Dedifferentiated amniotic fluid mesenchymal stem cell (primary cell): ENCODE data around the gene DEXI.
"Not testable (repeated sequence)": the region's sequence is repeated elsewhere in the genome, so short reads cannot be mapped to it uniquely, and the experiment has no call there.

Experiments used
- DNase-seq: peaks from one replicate; pipeline ENCODE4 v3.0.0-alpha.2; 2016; ENCODE audit errors: extremely low spot score

The DEXI gene

DNA sequence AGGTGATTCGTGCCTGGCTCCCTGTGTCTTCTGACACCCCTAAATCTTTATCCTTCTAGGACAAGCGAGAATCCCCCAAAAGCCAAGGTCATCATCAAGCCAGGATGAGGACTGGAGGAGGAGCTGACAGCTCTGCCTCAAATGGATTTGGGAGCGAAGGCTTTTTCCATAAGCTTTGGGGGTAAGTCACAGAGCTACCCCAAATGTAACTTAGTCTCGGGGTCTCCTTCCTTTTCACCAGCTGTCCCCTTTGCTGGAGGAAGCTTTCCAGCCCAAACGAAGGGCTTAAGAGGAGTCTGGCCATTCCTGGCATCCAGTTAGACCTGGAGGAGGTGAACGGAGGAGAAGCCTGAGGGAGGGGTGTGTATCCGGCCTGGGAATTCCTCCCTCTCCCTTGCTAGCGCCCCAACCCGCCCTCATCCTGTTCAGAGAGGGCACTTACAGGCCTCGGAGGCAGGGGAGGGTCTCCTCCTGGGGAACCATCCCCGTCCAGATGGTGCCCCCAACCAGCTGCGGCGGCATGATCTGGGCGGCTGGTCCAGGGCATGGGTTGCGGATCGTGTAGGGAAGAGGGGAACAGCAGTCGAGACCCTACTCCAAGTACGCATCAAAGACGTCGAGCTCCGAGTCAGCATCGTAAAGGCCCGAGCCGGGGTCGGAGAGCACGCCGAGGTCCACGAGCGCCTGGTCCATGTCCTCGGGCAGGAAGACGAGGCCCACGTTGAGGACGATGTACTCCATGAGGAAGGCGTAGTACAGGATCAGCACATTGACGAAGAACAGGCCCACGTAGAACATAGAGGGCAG is 938 bp downstream of the DEXI start:
- no peak for DNase-seq

DNA sequence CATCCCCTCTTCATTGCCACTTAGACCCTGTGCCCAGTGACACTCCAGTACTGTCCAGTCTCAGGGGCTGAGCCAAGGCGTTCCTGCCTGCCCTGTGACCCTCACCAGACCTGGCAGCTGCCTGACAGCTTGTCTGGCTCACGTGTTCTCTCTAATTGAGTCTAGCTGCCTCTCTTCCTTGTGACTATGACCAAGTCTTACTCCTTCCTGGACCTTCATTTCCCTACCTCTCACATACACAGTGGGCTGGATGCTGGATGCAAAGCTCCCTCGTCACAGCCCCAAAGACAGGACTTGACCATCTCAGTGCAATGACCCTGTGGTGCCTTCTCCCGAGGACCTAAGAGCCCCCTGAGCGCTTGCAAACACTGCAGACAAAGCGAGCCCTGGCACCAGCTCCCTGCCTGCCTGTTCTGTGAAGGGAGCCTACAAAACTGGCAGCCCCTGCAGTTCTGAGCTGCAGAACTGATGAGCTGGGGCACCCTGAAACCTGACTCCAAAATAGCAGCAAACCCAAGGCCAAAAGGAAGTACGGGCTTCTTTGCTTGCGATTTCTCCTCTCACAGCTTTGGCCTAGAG is 1.7 kb downstream of the DEXI start:
- no peak for DNase-seq

DNA sequence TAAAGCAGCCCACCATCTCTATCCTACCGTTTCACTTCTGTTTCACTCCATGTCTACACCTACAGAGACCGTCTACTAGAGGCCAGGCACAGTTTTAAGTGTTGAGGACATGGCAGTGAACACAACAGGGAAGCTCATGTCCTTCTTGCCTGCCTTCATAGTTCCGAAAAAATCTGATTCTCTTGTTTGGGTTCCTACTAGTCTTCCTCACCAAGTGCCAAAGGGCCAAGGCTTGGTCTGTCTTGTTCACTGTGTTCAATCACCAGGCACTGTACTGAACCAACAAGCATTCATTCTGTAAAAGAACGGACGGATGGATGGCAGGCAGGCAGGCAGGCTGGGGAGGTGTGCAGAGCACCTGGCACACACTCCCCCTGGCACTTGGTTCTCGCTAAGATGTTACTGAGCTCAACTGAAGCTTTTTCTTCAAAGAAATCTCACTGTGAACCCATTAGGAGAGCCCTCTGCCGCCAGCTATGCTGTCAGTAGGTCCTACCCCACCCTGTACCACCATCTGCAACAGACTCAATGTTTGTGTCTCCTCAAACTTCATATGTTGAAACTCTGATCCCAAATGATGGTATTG is 2.5 kb downstream of the DEXI start:
- DNase-seq: no peak

DNA sequence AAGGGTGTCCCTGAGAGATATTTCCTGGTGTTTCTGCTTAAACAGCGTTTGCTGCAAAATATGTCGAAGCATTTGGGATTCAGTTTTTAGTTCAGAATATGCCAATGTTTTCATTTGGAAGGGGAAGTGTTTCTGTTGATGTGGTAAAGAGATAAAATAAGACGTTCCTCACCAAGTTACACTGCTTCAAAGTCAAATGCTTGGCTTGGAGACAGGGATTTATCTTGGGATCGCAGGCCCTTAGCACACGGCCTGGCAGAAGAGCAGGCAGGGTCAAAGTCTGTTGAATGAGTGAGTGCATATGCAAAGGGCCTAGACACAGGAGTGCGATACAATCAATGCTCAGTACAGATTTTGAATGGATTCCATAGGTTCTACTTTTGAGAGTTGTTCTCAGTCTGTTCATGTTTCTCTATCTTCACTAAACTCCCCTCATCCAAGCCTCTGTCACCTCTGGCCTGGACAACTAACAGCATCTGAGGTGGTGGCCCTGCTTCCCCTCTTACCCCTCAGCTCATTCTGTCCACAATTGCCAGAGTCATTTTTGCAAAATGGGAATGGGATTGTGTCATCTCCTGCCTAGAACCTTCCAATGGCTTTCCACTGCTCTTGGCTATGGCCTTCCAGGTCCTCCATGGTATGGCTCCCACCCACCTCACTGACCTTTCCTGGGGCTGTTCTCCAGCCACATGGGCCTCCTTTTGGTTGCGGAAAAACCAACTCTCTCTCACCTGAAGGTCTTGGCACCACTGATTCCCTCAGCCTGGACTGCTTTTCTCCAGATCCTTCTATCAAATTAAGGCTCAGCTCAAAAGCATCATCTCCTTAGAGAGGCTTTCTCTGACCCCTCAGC is 3.2 kb downstream of the DEXI start:
- DNase-seq: no peak

DNA sequence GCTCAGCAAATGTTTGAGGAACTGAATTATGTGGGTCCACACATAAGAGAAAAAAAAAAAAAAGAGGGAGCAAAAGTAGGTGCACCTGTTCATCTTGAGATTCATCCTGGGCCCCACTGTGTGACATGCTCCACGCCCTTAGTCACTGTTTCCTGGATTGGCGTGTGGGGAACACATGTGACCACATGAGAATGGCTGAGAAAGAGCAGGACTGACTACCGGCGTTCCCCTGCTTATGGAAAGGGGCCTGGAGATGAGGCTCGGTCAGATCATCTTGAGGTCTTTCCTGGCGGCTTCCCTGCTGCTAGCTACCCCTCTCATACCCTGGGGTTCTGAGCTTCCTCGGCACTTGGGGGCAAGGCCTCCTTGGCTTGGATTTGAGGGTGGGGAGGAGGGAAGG is 3.9 kb downstream of the DEXI start:
- DNase-seq: no peak

DNA sequence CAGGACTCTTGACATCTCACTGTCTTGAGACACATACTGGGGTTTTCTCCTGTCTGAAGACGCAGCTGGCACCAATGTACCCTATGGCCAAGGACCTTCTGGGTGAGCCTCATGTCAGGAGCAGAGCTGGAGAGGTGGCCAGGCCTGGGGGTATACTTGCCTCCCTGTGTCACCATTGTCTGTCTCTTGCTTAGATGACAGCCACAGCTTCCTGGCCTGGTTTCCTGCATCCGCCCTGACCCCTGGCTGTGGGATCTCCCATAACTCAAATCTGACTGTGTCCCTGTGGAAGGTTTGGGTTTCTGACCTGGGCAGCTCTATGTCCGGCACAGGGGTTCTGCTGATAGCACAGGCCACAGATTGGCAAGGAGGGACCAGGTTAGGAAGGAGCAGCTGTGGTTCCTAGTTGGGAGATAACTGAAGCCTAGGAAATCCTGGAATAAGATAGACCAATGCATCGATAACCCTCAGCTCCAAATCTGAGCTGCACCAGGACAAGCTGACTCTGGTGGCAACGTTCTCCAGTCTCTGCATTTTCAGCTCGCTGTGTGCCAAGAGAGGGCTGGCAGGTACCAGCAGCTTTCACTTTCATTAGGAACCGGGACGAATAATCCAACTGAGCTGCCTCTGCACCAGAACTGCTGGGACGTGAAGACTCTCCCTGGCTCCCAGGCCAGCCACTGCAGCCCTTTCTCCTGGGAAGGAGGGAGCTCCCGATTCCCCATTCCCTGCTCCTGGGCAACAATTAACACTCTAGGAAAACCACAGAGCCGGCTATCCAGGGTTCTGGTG is 5.0 kb downstream of the DEXI start:
- DNase-seq: no peak

DNA sequence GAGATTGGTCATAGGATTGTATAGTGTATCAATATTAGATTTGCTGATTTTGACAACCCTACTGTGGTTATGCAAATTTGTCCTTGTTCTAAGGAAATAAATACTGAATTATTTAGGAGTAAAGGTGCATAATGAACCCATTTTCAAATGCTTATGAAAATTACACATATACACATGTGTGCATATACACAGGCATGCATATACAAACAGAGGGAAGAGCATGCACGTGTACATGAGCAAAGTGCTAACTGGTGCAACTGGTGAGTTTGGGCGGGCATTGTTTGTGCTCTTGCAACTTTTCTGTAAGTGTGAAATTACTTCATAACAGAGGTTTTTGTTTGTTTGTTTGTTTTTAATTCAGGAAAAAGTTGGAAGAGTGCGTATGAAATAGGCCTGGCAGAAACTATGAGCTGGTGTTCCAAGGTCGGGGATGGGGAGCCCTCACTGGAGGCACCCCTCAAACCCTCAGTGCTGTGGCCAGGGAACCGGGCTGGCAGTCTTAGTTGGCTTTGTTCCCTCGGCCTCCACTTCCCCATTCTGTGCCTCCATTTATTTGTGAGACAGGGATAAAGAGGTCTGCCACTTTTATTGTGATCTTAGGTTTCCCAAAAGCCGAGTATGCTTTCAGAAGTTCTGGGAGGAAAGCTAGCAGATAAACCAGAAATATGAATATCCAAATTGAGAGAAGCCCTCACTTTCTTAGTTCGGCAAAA is 5.8 kb downstream of the DEXI start:
- DNase-seq: no peak

DNA sequence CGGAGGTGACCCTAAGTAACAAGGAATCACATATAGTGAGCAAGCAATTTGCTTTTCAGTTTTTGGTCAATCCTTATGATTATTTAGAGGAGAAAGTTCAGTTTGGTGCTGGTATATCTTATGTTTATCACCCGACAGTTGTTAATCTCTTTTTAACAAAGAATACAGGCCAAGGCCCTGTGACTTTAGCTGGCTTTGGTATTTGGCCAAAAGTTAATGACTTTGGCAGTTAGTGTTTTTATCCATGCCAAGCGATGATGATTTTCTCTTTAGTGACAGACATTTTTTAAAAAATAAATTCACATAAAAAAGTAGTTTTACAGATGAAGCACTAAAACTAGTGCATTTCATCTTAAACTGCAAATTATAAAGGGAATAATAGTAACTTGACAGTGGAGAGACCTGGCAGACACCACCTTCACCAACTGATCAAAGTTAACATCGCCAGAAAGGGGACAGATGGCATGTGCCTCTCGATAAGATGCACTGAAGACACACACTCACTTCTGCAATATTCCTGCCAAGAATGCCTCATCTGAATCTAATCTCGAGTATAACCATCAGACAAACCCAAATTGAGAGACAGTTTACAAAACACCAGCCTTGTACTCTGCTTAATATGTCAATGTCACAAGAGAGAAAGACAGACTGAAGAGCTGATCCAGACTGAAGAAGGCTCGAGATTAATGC is 6.9 kb downstream of the DEXI start:
- no peak for DNase-seq

DNA sequence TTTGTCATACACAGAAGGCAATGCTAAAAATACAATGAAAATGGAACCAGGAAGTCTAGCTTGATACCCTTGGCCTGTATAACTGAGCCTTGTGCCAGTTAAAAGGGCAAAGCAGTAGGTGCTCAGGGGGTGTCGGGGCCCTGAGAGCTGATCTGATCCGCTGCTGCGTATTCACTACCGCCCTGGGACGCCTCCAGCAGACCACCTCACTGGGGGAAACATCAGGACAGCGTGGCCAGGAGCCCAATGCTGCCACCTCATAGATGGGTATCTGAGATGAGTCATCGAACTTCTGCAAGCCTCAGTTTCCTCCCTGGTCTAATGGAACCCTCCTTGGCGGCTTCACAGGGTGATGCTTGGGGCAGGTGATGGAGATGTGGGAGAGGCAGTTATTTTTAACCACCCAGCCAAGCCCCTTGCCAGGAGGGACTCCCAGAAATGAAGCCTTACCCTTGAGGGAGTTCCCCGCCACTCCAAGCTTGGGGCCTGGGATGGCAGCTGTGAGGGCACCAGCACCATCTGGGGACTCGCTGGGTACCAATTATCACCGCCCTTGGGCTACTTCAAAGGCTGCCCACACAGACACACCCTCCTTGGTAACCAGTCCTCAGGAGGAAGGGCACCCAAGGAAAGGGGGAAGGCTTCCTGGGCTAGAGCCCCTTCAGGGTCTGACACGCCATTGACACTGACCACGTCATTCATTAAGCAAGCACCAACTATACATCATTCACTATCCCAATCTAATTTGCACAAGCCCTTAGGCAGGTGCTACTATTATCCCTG is 7.8 kb downstream of the DEXI start:
- no peak for DNase-seq

DNA sequence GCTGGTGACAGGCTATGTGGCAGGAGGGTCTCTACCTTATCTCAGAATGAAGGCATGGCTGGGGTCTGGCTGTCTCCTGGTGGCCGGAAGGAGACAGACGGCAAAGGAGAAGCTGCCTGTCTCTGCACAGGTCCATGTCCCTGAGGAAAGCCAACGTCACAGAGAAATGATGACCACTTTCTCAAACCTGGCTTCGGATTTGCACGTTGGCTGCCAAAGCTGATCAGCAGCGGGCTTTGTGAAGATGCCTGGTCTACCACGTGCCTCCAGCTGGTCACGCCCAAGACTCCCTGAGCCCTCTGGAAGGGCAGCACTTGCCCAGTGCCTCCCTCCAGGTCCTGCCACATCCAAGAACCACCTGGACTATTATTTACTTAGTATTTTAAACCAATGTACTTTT is 8.4 kb downstream of the DEXI start:
- no peak for DNase-seq

DNA sequence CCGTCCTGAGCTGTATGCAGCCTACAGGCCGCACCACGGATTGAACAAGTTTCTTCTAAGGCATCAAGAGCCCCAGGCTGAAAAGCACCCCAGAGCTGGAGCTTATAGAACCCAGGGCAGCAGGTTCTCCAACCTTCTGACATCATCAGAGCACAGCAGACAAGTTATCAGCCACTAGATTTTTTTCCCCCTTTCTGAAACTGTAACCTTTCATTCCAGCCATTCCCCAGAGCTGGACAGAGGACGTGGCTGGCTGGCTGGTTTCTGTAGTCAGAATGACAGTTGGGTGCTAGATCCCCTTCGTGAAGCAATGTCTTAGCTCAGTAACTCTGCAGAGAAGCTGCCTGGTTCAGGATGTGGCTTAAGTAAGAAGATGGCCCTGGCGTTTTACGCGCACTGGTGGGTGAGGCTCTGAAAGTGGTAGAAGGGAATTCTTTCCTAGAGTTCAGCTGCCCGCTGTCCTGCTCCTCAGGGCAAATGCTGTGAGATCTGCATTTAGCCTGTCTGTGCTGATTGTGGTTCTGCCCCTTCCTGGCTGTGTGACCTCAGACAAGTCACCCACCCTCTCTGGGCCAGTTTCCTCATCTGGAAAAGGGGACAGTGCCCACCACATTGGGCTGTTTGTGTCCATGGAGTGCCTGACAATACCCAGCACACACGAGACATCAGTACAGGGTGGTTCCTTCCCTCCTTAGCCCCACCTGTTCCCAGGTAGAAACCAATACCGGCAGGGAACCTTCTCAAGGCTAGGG is 9.1 kb downstream of the DEXI start:
- no peak for DNase-seq

DNA sequence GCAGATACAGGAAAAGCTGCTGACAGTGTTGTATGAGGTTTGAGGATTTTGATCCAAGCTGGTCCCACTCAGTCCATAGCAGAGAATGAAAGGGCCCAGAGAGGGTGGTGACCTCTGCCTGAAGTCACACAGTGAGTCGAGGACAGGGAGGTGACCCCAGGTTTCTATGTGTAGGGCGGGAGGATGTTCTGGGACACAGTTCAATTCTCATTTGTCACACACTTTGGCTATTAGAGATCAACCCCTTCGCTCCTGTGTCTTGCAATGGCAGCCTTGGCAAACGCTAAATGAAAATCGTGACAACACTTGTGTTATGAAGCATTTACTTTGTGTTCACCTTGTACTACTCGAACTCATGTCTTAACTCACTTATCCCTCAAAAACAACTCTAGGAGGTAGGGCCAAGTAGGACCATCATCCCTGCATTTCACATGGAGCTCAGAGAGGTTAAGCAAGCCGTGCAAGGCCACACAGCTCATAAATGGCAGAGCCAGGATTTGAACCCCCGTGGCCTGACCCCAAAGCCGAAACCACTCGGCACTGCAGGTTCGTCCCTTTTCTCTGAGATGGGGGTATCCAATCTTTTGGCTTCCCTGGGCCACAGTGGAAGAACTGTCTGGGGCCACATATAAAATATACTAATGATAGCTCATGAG is 10.2 kb downstream of the DEXI start:
- DNase-seq: no peak

DNA sequence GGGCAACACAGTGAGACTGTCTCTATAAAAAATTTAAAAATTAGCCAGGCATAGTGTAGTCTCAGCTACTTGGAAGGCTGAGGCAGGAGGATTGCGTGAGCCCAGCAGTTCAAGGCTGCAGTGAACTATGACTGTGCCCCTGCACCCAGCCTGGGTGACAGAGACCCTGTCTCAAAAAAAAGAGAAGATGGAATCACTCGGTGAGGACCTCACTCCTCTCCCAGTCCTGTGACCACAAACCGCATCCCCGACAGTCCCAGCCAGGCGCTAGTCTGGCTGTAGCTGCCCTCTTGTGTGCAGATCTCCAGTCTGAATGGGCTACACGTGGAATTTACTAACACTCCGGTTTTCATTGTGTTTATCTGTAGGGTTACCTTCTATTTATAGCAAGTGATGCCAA is 11.1 kb downstream of the DEXI start:
- no peak for DNase-seq

DNA sequence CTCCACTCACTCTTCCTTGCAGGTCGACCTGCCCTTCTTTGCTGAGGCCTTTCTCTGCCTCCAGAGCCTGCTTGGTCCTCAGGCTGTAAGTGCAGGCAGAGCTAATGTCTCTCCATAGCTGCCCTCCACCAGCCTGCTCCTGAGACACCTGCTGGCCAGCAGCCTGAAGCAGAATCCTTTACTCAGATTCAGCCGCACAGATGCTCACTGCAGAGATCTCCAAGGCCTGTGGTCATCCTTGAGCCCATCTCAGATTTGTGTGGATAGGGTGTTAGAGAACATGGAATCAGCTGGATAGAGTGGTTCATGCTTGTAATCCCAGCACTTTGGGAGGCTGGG is 11.5 kb downstream of the DEXI start:
- DNase-seq: no peak

DNA sequence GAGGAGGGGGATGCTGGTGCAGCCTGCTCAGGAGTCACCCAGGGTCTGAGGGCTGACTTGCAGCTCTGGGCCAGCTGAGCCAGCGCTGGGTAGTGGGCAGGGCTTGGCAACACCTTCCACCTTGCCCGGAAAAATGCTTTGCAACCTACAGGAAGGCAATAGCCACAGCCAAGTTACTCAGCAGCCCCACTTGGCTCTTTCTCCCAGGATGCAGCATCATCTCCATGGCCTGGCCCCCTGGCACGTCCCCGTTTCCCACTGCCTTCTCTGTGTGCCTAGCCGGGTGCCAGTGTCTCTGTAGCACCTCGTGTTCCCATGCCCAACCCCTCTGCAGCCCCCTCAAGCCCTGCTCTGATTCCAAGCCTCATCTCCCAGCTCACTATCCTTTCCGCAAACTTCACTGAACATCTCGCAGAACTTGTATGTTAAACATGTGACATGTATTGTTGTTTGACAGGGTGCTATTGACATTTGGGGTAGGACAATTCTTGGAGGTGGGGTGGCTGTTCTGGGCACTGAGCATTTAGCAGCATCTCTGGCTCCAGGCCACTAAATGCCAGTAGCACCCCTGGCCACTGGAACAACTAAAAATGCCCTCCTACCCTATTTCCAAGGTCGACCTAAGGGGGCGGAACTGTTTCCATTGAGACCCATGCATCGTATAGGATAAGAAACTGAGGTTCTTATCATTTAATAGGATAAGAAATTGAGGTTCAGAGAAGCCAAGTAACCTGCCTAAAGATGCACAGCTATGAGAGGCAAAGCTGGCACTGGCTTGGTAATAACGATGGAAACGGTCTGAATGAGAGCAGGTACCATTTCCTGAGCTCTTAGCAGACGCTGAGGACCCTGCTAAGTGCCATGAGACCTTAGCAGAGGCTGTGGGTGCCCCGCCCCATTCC is 12.2 kb downstream of the DEXI start:
- DNase-seq: no peak

DNA sequence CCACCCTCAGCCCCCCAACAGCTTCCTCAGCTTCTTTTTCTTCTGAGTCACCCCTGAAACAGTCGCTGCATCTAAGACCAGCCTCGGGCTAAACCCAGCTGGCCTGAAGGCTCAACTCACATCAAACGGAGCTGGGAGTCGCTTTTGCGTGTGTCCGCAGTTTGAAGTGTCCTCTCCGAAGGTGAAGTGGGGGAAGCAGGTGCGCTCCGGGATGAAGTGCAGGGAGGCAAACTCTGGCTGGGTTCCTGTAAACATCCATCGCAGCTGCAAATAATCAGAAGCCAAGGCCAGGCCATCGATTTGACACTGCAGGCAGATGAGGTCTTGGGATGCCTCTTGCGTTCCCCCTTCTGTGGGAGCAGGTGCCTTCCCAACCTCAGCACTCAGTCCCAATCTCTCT is 13.2 kb downstream of the DEXI start:
- not testable (repeated sequence) for DNase-seq

DNA sequence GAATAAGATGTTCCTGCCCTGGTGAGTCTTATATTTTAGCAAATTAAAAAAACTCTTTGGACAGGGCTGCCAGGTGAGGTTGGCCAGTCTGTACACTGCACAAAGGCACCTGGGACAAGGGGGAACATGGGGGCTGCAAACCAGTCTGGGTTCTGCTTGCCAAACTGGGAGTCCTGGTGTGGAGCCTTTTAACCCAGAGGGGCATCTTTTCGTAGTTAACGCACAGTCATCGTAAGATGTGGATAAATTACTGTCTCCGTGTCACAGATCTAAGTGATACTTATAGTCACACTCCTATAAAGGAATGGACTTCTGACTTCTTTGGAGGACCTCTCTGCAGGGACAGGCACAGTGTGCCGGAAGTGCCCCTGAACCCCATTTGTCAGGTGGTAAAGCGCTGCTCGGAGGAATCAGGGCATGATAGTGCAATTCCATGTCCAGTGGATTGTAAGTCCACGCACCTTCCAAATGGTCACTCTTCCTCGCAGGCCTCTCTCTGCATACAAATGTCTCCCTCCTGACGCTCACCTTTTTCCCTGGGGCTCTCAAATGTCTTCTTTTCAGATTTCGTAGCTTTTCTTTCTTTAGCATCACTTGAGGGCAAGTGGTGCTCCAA is 14.7 kb downstream of the DEXI start:
- DNase-seq: no peak
